ENCODE results near the gene BRD9.

BRD9 gene

GRCh38 chr5:878125-878524 lies 14.5 kb downstream of the BRD9 start:
- DNase-seq (ENCODE audit: low spot score) = no peak

GRCh38 chr5:876398-877365 lies 15.9 kb downstream of the BRD9 start:
- DNase-seq (ENCODE audit: low spot score) = no peak

- DNase-seq (ENCODE audit: low spot score) = no peak
These were observed 16.7 kb downstream of the BRD9 start for GRCh38 chr5:875931-876330.

- no peak for DNase-seq (ENCODE audit: low spot score)
These were observed 19.3 kb downstream of the BRD9 start for GRCh38 chr5:873328-873727.

- DNase-seq (ENCODE audit: low spot score) = no peak
These were observed 20.3 kb downstream of the BRD9 start for GRCh38 chr5:872301-872700.

- DNase-seq (ENCODE audit: low spot score) = no peak
These were observed 20.9 kb downstream of the BRD9 start for GRCh38 chr5:871596-872298.

GRCh38 chr5:870956-871355 lies 21.6 kb downstream of the BRD9 start:
- DNase-seq (ENCODE audit: low spot score) = no peak

- DNase-seq (ENCODE audit: low spot score) = no peak
These were observed 24.0 kb downstream of the BRD9 start for GRCh38 chr5:868428-869135.

- no peak for DNase-seq (ENCODE audit: low spot score)
These were observed 25.2 kb downstream of the BRD9 start for GRCh38 chr5:867300-867870.

- no peak for DNase-seq (ENCODE audit: low spot score)
These were observed 26.8 kb downstream of the BRD9 start for GRCh38 chr5:865771-866170.

- DNase-seq (ENCODE audit: low spot score) = no peak
These were observed 27.5 kb downstream of the BRD9 start for GRCh38 chr5:865168-865521.

- no peak for DNase-seq (ENCODE audit: low spot score)
These were observed 28.0 kb downstream of the BRD9 start for GRCh38 chr5:864492-865167.

- no peak for DNase-seq (ENCODE audit: low spot score)
These were observed 29.3 kb downstream of the BRD9 start for GRCh38 chr5:863244-863805.

- no peak for DNase-seq (ENCODE audit: low spot score)
These were observed 30.0 kb downstream of the BRD9 start for GRCh38 chr5:862367-863243.

GRCh38 chr5:861442-862366 lies 30.9 kb downstream of the BRD9 start:
- DNase-seq (ENCODE audit: low spot score) = no peak

- no peak for DNase-seq (ENCODE audit: low spot score)
These were observed 32.0 kb downstream of the BRD9 start for GRCh38 chr5:860506-861150.

GRCh38 chr5:859798-860296 lies 32.8 kb downstream of the BRD9 start:
- no peak for DNase-seq (ENCODE audit: low spot score)

GRCh38 chr5:859391-859790 lies 33.2 kb downstream of the BRD9 start:
- no peak for DNase-seq (ENCODE audit: low spot score)

- DNase-seq (ENCODE audit: low spot score) = no peak
These were observed 33.9 kb downstream of the BRD9 start for GRCh38 chr5:858726-859125.

All from pons (tissue), 1 donor.